Osteocyte (in vitro differentiated cells): ENCODE measurements around the gene SLC16A12. TPM values are rescaled to one million over a fixed set of nuclear protein-coding genes. Genes with fewer than 3 reads are reported as not detected.
"Not testable (repeated sequence)": the region's sequence is repeated elsewhere in the genome, so short reads cannot be mapped to it uniquely, and the experiment has no call there.

Source experiments
- DNase-seq: peaks from one replicate; pipeline ENCODE4 v3.0.0; 2021; ENCODE audit warnings: mixed read lengths; ENCODE audit not compliant: unreplicated experiment; ENCODE audit errors: extremely low spot score
- H3K27ac Mint-ChIP-seq: one replicate; pipeline ENCODE4 v1.8.0; 2021; ENCODE audit warnings: mild to moderate bottlenecking, mixed read lengths; ENCODE audit not compliant: unreplicated experiment
- H3K27me3 Mint-ChIP-seq: one replicate; pipeline ENCODE4 v1.8.0; 2021; ENCODE audit warnings: mixed read lengths; ENCODE audit not compliant: unreplicated experiment
- H3K36me3 Mint-ChIP-seq: one replicate; pipeline ENCODE4 v1.8.0; 2021; ENCODE audit warnings: mixed read lengths; ENCODE audit not compliant: unreplicated experiment
- H3K4me1 Mint-ChIP-seq: one replicate; pipeline ENCODE4 v1.8.0; 2021; ENCODE audit warnings: mixed read lengths; ENCODE audit not compliant: unreplicated experiment
- H3K4me3 Mint-ChIP-seq: one replicate; pipeline ENCODE4 v1.8.0; 2021; ENCODE audit warnings: mild to moderate bottlenecking, moderate library complexity, mixed read lengths; ENCODE audit not compliant: unreplicated experiment
- H3K9me3 Mint-ChIP-seq: one replicate; pipeline ENCODE4 v1.8.0; 2021; ENCODE audit warnings: mixed read lengths; ENCODE audit not compliant: unreplicated experiment
- CTCF ChIP-seq: fragments of 200-600 bp; sonication (generic); IDR thresholded peaks from 2 replicates; pipeline ENCODE4 v1.5.0; 2021; ENCODE audit warnings: antibody characterized with exemption, mild to moderate bottlenecking, moderate library complexity
- total RNA-seq: library from RNA; stranded (reverse); gene quantifications from 2 replicates; pipeline ENCODE4 v1.2.1, GENCODE V29; 2021

Gene SLC16A12
- total RNA-seq, 1 donor from 2014 or later = 8.4 TPM

GRCh38 chr10:89537364-89537763, 2.0 kb upstream of the SLC16A12 start:
- no peak for TF ChIP-seq CTCF
- H3K4me1 Mint-ChIP-seq = peaks cover 21% of the 10 kb centered on the region
- DNase-seq = no peak
- peaks cover 6% of the 10 kb centered on the region for H3K36me3 Mint-ChIP-seq
- H3K27ac Mint-ChIP-seq = no peak overlapping the region
- H3K4me3 Mint-ChIP-seq = no peak overlapping the region
- no peaks in the 10 kb centered on the region for H3K9me3 Mint-ChIP-seq
- H3K27me3 Mint-ChIP-seq = no peaks in the 10 kb centered on the region

GRCh38 chr10:89536013-89536354, 590 bp upstream of the SLC16A12 start:
- no peak for DNase-seq
- Mint-ChIP-seq H3K27ac (peak overlapping the region; percentile 45), H3K9me3 (no peaks in the 10 kb centered on the region), H3K27me3 (no peaks in the 10 kb centered on the region), H3K4me3 (peak overlapping the region; percentile 63), H3K36me3 (peaks cover 6% of the 10 kb centered on the region), H3K4me1 (peaks cover 21% of the 10 kb centered on the region)
- TF ChIP-seq CTCF = no peak

DNA sequence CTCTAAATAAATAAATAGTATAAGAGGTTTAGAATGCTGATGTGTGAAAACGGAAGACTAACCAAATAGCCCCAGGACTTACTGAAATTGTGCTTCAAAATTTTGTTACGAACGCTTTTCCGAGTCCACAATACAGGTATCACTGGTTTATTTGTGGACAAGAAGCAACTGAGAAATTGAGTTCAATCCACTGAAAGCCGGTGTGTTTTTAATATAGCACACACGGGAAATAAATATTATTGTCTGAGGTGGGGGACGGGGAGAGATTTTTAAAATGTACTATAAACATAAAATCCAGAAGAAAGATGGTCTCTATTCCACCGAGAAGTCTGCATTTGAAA, 598 bp downstream of the SLC16A12 start:
- H3K4me3 Mint-ChIP-seq = peak overlapping the region; percentile 80
- no peak for DNase-seq
- peaks cover 6% of the 10 kb centered on the region for H3K36me3 Mint-ChIP-seq
- H3K27me3 Mint-ChIP-seq = no peaks in the 10 kb centered on the region
- H3K4me1 Mint-ChIP-seq = peaks cover 22% of the 10 kb centered on the region
- peak overlapping the region; percentile 58 for H3K27ac Mint-ChIP-seq
- no peaks in the 10 kb centered on the region for H3K9me3 Mint-ChIP-seq
- no peak for TF ChIP-seq CTCF

- H3K27me3 Mint-ChIP-seq = no peaks in the 10 kb centered on the region
- H3K36me3 Mint-ChIP-seq = peaks cover 6% of the 10 kb centered on the region
- no peak overlapping the region for H3K4me3 Mint-ChIP-seq
- no peaks in the 10 kb centered on the region for H3K9me3 Mint-ChIP-seq
- H3K4me1 Mint-ChIP-seq = peaks cover 24% of the 10 kb centered on the region
- DNase-seq = no peak
- no peak for TF ChIP-seq CTCF
- H3K27ac Mint-ChIP-seq = no peak overlapping the region
Measured at GRCh38 chr10:89532476-89532875, 2.9 kb downstream of the SLC16A12 start.

DNA sequence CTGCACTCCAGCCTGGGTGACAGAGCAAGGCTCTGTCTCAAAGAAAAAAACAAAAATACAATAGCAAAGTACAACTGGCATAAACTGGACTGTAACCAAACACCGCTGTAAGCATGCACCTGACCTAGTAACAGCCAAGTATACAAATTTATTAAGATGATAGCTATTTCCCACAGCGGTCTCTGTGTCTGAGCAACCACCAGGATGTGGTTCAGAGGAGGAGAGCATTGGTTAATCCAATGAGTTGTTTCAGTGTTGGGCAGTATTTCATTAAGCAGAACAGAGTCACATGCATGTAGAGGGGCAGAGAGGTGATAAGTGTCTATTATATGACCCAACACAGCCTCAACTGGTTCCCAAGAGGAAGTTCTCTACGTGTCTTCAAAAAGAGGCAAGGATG, 4.0 kb downstream of the SLC16A12 start:
- no peak for TF ChIP-seq CTCF
- Mint-ChIP-seq H3K27me3 (no peaks in the 10 kb centered on the region), H3K4me1 (peaks cover 20% of the 10 kb centered on the region), H3K27ac (no peak overlapping the region), H3K9me3 (no peaks in the 10 kb centered on the region), H3K4me3 (no peak overlapping the region), H3K36me3 (peaks cover 6% of the 10 kb centered on the region)
- DNase-seq = no peak

- not testable (repeated sequence) for H3K9me3 Mint-ChIP-seq
Measured at GRCh38 chr10:89529711-89530110, 5.7 kb downstream of the SLC16A12 start.

More at GRCh38 chr10:89529711-89530110, 5.7 kb downstream of the SLC16A12 start:
- not testable (repeated sequence) for H3K36me3 Mint-ChIP-seq, DNase-seq, H3K27me3 Mint-ChIP-seq, H3K4me3 Mint-ChIP-seq
- peaks cover 18% of the 10 kb centered on the region for H3K4me1 Mint-ChIP-seq
- peak overlapping the region; percentile 47 for H3K27ac Mint-ChIP-seq
